NCI-H1105 treated with DMSO at 0.1 percent for 48 hours (cell line): ENCODE data around the gene KIF18B.

Experiments used
- DNase-seq: peaks from one replicate; lab custom pipeline; 2025; lab: John Stamatoyannopoulos, UW

Gene KIF18B

DNA sequence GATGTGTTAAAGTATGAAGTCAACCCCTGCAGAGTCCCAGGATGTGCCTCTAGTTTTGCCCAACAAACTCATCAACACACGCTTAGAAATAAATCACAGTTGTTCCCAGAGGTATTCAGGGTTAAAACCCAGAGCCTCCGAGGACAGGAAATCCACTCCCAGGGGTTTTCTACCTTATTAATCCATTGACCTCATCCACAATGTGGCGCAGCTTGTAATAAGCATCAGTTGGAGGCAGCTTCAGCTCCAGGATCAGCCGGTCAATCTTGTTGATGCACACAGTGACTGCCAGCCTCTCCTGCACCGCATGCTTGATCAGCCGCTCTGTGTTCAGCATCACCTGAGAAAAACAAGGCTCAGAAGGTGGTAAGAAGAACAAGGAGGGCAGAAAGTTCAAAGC is 71.8 kb downstream of the KIF18B start:
- DNase-seq, result no peak
